Measurements from ENCODE around the gene USP3. TPM values are rescaled to one million over a fixed set of nuclear protein-coding genes. Genes with fewer than 3 reads are reported as not detected.
A peak's percentile ranks its signal among the peaks of the same experiment; 100 is the strongest.

Gene USP3
- total and polyA plus RNA-seq, 2 of the 13 experiments (the other 11 are each of a cell fraction or from before 2014, with no cell fraction given): 14.3 to 61.2 TPM

- TF ChIP-seq ZNF788 (CRISPR knock-in tag; IDR thresholded peaks at IDR 0.05; ENCODE audit: borderline replicate concordance) (0 out of 2 replicates have a peak, but pooled peaks have one; percentile 33), JDP2 (CRISPR knock-in tag; IDR thresholded peaks at IDR 0.05; ENCODE audit: borderline replicate concordance) (no peak), SALL2 (CRISPR knock-in tag; IDR thresholded peaks at IDR 0.05) (0 out of 2 replicates have a peak, but pooled peaks have one; percentile 46), MED1 (CRISPR knock-in tag; IDR thresholded peaks at IDR 0.05) (peak; percentile 7; the same call in 1 of the 2 replicates), DRAP1 (CRISPR knock-in tag; IDR thresholded peaks at IDR 0.05) (peak; percentile 13; the same call in 1 of the 2 replicates), ZNF460 (CRISPR knock-in tag; IDR thresholded peaks at IDR 0.05; ENCODE audit: borderline replicate concordance) (no peak), HES4 (CRISPR knock-in tag; IDR thresholded peaks at IDR 0.05; ENCODE audit: borderline replicate concordance) (no peak), IKZF5 (CRISPR knock-in tag; IDR thresholded peaks at IDR 0.05) (peak; percentile 29; the same call in 1 of the 2 replicates), ZNF337 (CRISPR knock-in tag; IDR thresholded peaks at IDR 0.05; ENCODE audit: borderline replicate concordance, low read depth) (peak; percentile 6; the same call in 1 of the 2 replicates), ZSCAN31 (CRISPR knock-in tag; IDR thresholded peaks at IDR 0.05; ENCODE audit: low read depth) (peak; percentile 52; the same call in 1 of the 2 replicates), ZMYM2 (CRISPR knock-in tag; IDR thresholded peaks at IDR 0.05) (no peak), FOSL2 (CRISPR knock-in tag; IDR thresholded peaks at IDR 0.05) (peak; percentile 33), NFE2 (CRISPR knock-in tag; IDR thresholded peaks at IDR 0.05) (peak; percentile 27; the same call in 1 of the 2 replicates), MXD4 (CRISPR knock-in tag; IDR thresholded peaks at IDR 0.05) (no peak), SAP130 (CRISPR knock-in tag; IDR thresholded peaks at IDR 0.05; ENCODE audit: low read depth) (peak; percentile 44; the same call in 1 of the 2 replicates), FOXP4 (CRISPR knock-in tag; IDR thresholded peaks at IDR 0.05) (0 out of 2 replicates have a peak, but pooled peaks have one; percentile 22), HINFP (CRISPR knock-in tag; IDR thresholded peaks at IDR 0.05; ENCODE audit: low read depth) (0 out of 2 replicates have a peak, but pooled peaks have one; percentile 49), PAXIP1 (CRISPR knock-in tag; conservative IDR thresholded peaks at IDR 0.05) (0 out of 2 replicates have a peak, but pooled peaks have one; percentile 28), ASH2L (IDR thresholded peaks at IDR 0.05; ENCODE audit: insufficient read length, low read depth, low read length) (no peak)
Measured at GRCh38 chr15:63610209-63610841, 105.9 kb downstream of the USP3 start (continued).

Measured in HepG2 (cell line).